T-cell (primary cell): ENCODE results near the gene CASZ1. TPM values are rescaled to one million over a fixed set of nuclear protein-coding genes. Genes with fewer than 3 reads are reported as not detected.

ENCODE experiments used
- ATAC-seq, 4 experiments: fragments of 200-7000 bp in 3 of 4; fragments of 150-1000 bp in 1 of 4; cut with Tn5 transposase; replicated peaks in 1 of 4; 1 replicate in 3 of 4; 2 replicates in 1 of 4; pipeline ENCODE4 v1.10.0; 2021; ENCODE audit warnings: moderate library complexity in 3 of 4, mild to moderate bottlenecking in 2 of 4, moderate number of reproducible peaks in 1 of 4
- CTCF ChIA-PET, 2 donors: fragments of 300-600 bp; sonication (Branson Sonifier 250); formaldehyde crosslinking; loops; one replicate each; lab custom pipeline; 2022; ENCODE audit warnings: antibody characterized with exemption in 2 of 2; lab: Charles Lee
- POLR2A ChIA-PET, 2 donors: fragments of 300-600 bp; sonication (Branson Sonifier 250); formaldehyde crosslinking; loops; one replicate each; lab custom pipeline; 2022; ENCODE audit warnings: antibody characterized with exemption in 2 of 2; lab: Charles Lee
- DNase-seq, 35 experiments: peaks; one replicate each; pipeline versions ENCODE4 v3.0.0 to v3.0.0-alpha.2; 2013 to 2023
- H3K27ac ChIP-seq: one replicate; pipeline ENCODE4 v1.5.1; 2013; ENCODE audit warnings: low read length
- H3K27me3 ChIP-seq, 2 experiments: replicated peaks in 1 of 2; 1 replicate in 1 of 2; 2 replicates in 1 of 2; pipeline versions ENCODE4 v1.6.1 to v1.7.0; 2013; ENCODE audit warnings: low read length in 1 of 2, mixed read lengths in 1 of 2; ENCODE audit not compliant: control insufficient read depth in 2 of 2, insufficient read depth in 2 of 2; ENCODE audit errors: extremely low read depth in 1 of 2
- H3K36me3 ChIP-seq, 2 donors: 1 replicate in 1 of 2; 2 replicates in 1 of 2; pipeline versions ENCODE4 v1.6.1 to v1.7.0; 2013; ENCODE audit warnings: low read length in 1 of 2; ENCODE audit not compliant: control insufficient read depth in 2 of 2, insufficient read depth in 1 of 2; ENCODE audit errors: extremely low read depth in 1 of 2
- H3K4me1 ChIP-seq, 2 experiments: 1 replicate in 1 of 2; 2 replicates in 1 of 2; pipeline versions ENCODE4 v1.6.1 to v1.7.0; 2013; ENCODE audit warnings: low read length in 2 of 2, mixed read lengths in 1 of 2; ENCODE audit not compliant: insufficient read depth in 2 of 2, control insufficient read depth in 1 of 2; ENCODE audit errors: extremely low read depth in 1 of 2
- H3K4me3 ChIP-seq, 2 donors: 1 replicate in 1 of 2; 2 replicates in 1 of 2; pipeline versions ENCODE4 v1.5.1 to v1.7.0; 2013; ENCODE audit warnings: mild to moderate bottlenecking in 2 of 2, low read length in 1 of 2, moderate library complexity in 1 of 2; ENCODE audit not compliant: control insufficient read depth in 1 of 2; ENCODE audit errors: extremely low read depth in 1 of 2
- H3K9me3 ChIP-seq: 2 replicates; pipeline ENCODE4 v1.7.0; 2013
- H3K27ac Mint-ChIP-seq, 2 donors: one replicate each; pipeline ENCODE4 v1.8.0; 2020 to 2021; ENCODE audit warnings: mild to moderate bottlenecking in 2 of 2, mixed read lengths in 2 of 2
- H3K27me3 Mint-ChIP-seq, 2 donors: one replicate each; pipeline ENCODE4 v1.8.0; 2021 to 2022; ENCODE audit warnings: mixed read lengths in 2 of 2
- H3K36me3 Mint-ChIP-seq: one replicate; pipeline ENCODE4 v1.8.0; 2021; ENCODE audit warnings: mixed read lengths
- H3K4me1 Mint-ChIP-seq, 3 donors: one replicate each; pipeline ENCODE4 v1.8.0; 2020 to 2022; ENCODE audit warnings: mixed read lengths in 3 of 3, mild to moderate bottlenecking in 1 of 3
- H3K4me3 Mint-ChIP-seq, 3 donors: one replicate each; pipeline ENCODE4 v1.8.0; 2020 to 2022; ENCODE audit warnings: mild to moderate bottlenecking in 3 of 3, mixed read lengths in 3 of 3, moderate library complexity in 3 of 3
- H3K9me3 Mint-ChIP-seq, 3 donors: one replicate each; pipeline ENCODE4 v1.8.0; 2020 to 2022; ENCODE audit warnings: mixed read lengths in 3 of 3
- WGBS: methylation state at CpG from one replicate; pipeline ENCODE4 v1.1.5; 2013; ENCODE audit warnings: missing lambda C conversion rate; ENCODE audit not compliant: insufficient coverage; 5-methylcytosine and 5-hydroxymethylcytosine counted together
- total RNA-seq, 35 experiments: library from RNA in 6 of 35; stranded (reverse) in 6 of 35; fragments of 120-200 nt in 1 of 35; gene quantifications; one replicate each; pipeline versions ENCODE4 v1.2.1 to v1.2.4 and lab custom pipeline; 2013 to 2026

The CASZ1 gene
- total RNA-seq, 5 donors from 2014 or later (not counting 1 experiment from before 2014, with no cell fraction given) = 12.9 to 23.0 (median 14.3) TPM

DNA sequence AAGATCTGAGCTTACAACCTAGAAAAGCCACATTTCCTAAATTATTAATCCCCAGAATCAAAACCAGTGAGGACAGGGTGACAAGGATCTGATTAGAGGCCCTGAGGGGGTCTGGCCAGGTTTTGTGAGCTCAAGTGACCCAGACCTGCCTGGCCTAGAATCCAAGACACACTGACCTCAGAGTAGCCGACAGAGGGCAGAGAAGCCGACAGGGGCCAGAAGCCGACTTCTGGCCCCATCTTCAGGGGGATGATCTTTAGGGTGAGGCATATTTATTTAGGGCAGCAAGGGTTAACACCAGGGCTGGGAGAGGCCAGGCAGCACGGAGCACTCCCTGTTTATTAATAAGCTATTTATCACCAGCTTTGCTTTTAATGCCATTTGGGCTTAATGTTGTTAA, 45.3 kb downstream of the CASZ1 start:
- Mint-ChIP-seq H3K27ac (no peak overlapping the region), H3K9me3 (no peaks in the 10 kb centered on the region), H3K36me3 (no peaks in the 10 kb centered on the region), H3K27me3 (peaks cover 0 to 2% of the 10 kb centered on the region in 2 donors), H3K4me1 (peaks cover 0 to 10% (median 8%) of the 10 kb centered on the region in 3 donors), H3K4me3 (no peak overlapping the region)
- WGBS = 100% methylated on average over 3 of the region's 4 CpGs
- DNase-seq (no peak), ATAC-seq (no peak)
- ChIA-PET POLR2A (no interaction called here), CTCF (no interaction called here)
- Histone ChIP-seq H3K27me3 (peaks cover 0 to 46% of the 10 kb centered on the region in 2 experiments), H3K4me1 (peaks cover 2 to 10% of the 10 kb centered on the region in 2 experiments), H3K36me3 (no peaks in the 10 kb centered on the region), H3K4me3 (no peak overlapping the region), H3K27ac (no peak overlapping the region), H3K9me3 (no peaks in the 10 kb centered on the region)

- H3K27me3 Mint-ChIP-seq = peaks cover 4 to 7% of the 10 kb centered on the region in 2 donors
- Histone ChIP-seq H3K36me3 (no peaks in the 10 kb centered on the region), H3K4me1 (no peaks in the 10 kb centered on the region), H3K9me3 (no peaks in the 10 kb centered on the region), H3K27ac (no peak overlapping the region), H3K4me3 (no peak overlapping the region), H3K27me3 (peaks cover 0 to 20% of the 10 kb centered on the region in 2 experiments)
- no peak overlapping the region for H3K27ac Mint-ChIP-seq
- no peaks in the 10 kb centered on the region for H3K9me3 Mint-ChIP-seq
- no peaks in the 10 kb centered on the region for H3K36me3 Mint-ChIP-seq
- 86% methylated on average over 9 of the region's 18 CpGs for WGBS
- no peak for ATAC-seq
- no peak for DNase-seq
- ChIA-PET CTCF (no interaction called here), POLR2A (interaction anchor here in 1 of 2 donors (0.5 kb wide), 1 partner anchor 765 kb away, joined by 6 read pairs; no protein-coding TSS in a partner anchor)
- no peak overlapping the region for H3K4me3 Mint-ChIP-seq
- no peaks in the 10 kb centered on the region for H3K4me1 Mint-ChIP-seq
These were observed 50.5 kb downstream of the CASZ1 start for GRCh38 chr1:10745886-10746455.

- no peak overlapping the region for H3K4me3 Mint-ChIP-seq
- Histone ChIP-seq H3K27ac (no peak overlapping the region), H3K27me3 (peaks cover 0 to 22% of the 10 kb centered on the region in 2 experiments), H3K4me1 (no peaks in the 10 kb centered on the region), H3K36me3 (no peaks in the 10 kb centered on the region), H3K4me3 (no peak overlapping the region), H3K9me3 (no peaks in the 10 kb centered on the region)
- no peaks in the 10 kb centered on the region for H3K36me3 Mint-ChIP-seq
- H3K4me1 Mint-ChIP-seq = no peaks in the 10 kb centered on the region
- ATAC-seq = no peak
- H3K9me3 Mint-ChIP-seq = no peaks in the 10 kb centered on the region
- 80% methylated on average over 4 of the region's 6 CpGs for WGBS
- no peak for DNase-seq
- CTCF ChIA-PET = no interaction called here
- H3K27me3 Mint-ChIP-seq = peaks cover 4 to 7% of the 10 kb centered on the region in 2 donors
- H3K27ac Mint-ChIP-seq = no peak overlapping the region
- POLR2A ChIA-PET = no interaction called here
These were observed 51.1 kb downstream of the CASZ1 start for GRCh38 chr1:10745383-10745782.

DNA sequence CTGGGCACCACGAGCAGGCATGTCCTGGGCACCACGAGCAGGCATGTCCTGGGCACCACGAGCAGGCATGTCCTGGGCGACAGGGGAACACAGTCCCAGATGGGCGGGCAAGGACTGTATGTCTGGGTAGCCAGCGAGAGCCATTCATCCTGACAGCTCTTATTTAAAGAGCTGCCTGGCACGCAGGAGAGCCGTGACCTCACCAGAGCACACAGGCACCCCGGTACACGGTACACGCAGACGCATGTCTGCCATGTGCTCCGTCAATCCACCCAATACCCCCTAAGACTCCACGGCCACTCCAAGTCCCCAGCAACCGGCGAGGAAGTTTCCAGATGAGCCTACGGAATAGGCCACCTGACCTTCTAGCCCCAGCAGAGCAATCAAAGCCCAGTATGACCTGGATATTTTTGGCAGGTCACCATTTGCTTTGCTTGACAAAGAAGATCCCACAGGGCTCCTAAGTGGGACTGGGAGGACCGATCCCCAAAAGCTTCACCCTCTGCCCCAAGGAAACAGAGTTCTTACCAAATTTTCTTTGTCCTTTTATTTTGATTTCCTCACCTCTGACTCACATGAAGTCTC, 51.7 kb downstream of the CASZ1 start:
- Histone ChIP-seq H3K36me3 (no peaks in the 10 kb centered on the region), H3K27ac (no peak overlapping the region), H3K9me3 (no peaks in the 10 kb centered on the region), H3K4me3 (no peak overlapping the region), H3K4me1 (no peaks in the 10 kb centered on the region), H3K27me3 (peaks cover 0 to 22% of the 10 kb centered on the region in 2 experiments)
- ATAC-seq = no peak
- Mint-ChIP-seq H3K27ac (no peak overlapping the region), H3K36me3 (no peaks in the 10 kb centered on the region), H3K4me1 (no peaks in the 10 kb centered on the region), H3K27me3 (peaks cover 4 to 7% of the 10 kb centered on the region in 2 donors), H3K9me3 (no peaks in the 10 kb centered on the region), H3K4me3 (no peak overlapping the region)
- 96% methylated on average over 10 of the region's 18 CpGs for WGBS
- ChIA-PET POLR2A (no interaction called here), CTCF (no interaction called here)
- DNase-seq = no peak

DNA sequence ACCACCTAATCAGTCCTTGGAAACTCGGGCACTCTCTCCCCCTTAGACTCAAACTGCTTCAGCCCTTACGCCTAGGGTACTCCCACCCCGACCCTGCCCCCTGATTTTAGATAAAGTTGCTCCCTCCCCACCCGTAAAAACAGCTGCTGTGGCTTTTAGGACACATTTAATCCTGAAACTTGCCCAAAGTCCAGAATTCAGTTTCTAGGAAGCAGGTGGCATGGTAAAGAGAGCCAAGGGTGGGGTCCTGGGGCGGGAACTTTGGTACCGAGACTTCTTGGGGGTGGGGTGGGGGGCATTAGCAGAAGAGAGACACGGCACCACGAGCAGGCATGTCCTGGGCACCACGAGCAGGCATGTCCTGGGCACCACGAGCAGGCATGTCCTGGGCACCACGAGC, 52.4 kb downstream of the CASZ1 start:
- Histone ChIP-seq H3K4me3 (no peak overlapping the region), H3K4me1 (no peaks in the 10 kb centered on the region), H3K36me3 (no peaks in the 10 kb centered on the region), H3K27ac (no peak overlapping the region), H3K27me3 (peaks cover 0 to 24% of the 10 kb centered on the region in 2 experiments), H3K9me3 (no peaks in the 10 kb centered on the region)
- POLR2A ChIA-PET = no interaction called here
- no peaks in the 10 kb centered on the region for H3K9me3 Mint-ChIP-seq
- no peaks in the 10 kb centered on the region for H3K36me3 Mint-ChIP-seq
- H3K4me3 Mint-ChIP-seq = no peak overlapping the region
- H3K4me1 Mint-ChIP-seq = no peaks in the 10 kb centered on the region
- CTCF ChIA-PET = interaction anchor here in 1 of 2 donors (0.6 kb wide), 1 partner anchor 1287 kb away, joined by 7 read pairs; no protein-coding TSS in a partner anchor
- peaks cover 4 to 7% of the 10 kb centered on the region in 2 donors for H3K27me3 Mint-ChIP-seq
- DNase-seq (no peak), ATAC-seq (no peak)
- WGBS = 30% methylated on average over 3 of the region's 11 CpGs
- no peak overlapping the region for H3K27ac Mint-ChIP-seq

DNA sequence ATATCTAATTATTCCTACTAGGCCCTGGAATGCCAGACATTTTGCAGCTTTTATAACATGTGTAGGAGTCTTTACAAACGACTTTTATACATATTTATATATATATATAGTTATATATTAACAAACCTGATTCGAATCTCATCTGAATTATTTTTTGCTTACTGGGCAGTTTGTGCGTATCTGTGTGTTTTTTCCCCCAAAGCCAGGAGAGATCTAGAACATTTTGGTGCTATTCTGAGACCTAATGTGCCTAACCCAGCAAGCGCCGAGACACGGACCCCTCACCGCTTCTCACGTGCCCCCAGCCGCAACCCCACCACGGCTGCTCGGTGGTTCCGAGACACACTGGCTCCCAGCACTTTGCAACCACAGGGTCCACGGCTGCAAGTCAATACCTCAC, 54.8 kb downstream of the CASZ1 start:
- Mint-ChIP-seq H3K9me3 (no peaks in the 10 kb centered on the region), H3K27ac (no peak overlapping the region), H3K27me3 (peaks cover 4 to 7% of the 10 kb centered on the region in 2 donors), H3K4me1 (no peaks in the 10 kb centered on the region), H3K36me3 (no peaks in the 10 kb centered on the region), H3K4me3 (no peak overlapping the region)
- Histone ChIP-seq H3K36me3 (no peaks in the 10 kb centered on the region), H3K27me3 (peaks cover 0 to 27% of the 10 kb centered on the region in 2 experiments), H3K4me1 (no peaks in the 10 kb centered on the region), H3K9me3 (no peaks in the 10 kb centered on the region), H3K4me3 (no peak overlapping the region), H3K27ac (no peak overlapping the region)
- CTCF ChIA-PET = no interaction called here
- no peak for ATAC-seq
- POLR2A ChIA-PET = no interaction called here
- 85% methylated on average over 11 of the region's 13 CpGs for WGBS
- DNase-seq = no peak
